ENCODE measurements around the gene KCNF1. TPM values are rescaled to one million over a fixed set of nuclear protein-coding genes. Genes with fewer than 3 reads are reported as not detected.

KCNF1 gene
- total and polyA plus RNA-seq, 4 donors: 0.09 TPM; not detected in 3

DNA sequence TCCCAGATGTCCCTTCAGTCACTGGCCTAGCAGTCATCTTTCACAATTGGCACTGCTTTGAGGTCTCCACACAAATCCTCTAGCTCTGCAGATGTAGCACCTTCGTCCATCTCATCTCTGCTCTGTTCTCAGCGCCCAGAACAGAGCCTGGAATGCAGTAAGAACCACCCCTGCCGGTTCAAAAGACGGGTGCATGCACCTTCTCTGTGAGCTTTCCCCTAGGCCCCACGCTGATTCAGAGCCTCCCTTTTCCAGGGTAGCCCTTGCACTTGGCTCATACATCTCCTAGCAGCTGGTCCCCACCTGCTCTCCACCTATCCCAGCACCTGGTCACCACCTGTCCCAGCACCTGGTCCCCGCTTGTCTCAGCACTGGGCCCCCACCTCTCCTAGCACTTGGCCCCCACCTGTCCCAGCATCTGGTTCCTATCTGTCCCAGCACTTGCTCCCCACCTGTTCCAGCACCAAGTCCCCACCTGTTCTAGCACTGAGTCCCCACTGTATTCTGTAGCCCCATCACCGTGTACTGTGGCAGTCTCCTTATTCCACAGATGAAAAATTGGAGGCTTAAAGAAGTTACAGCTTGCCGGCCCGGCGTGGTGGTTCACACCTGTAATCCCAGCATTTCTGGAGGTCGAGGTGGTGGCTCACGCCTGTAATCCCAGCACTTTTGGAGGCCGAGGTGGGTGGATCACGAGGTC is 4.7 kb upstream of the KCNF1 start:
- no peak overlapping the region for H3K9ac ChIP-seq (ENCODE audit: low read depth in 1 of 2, low read length in 2 of 2)
- no peak for DNase-seq (ENCODE audit: low spot score)
- peaks cover 0 to 3% (median 0%) of the 10 kb centered on the region in 4 donors for H3K9me3 ChIP-seq (ENCODE audit: control insufficient read depth in 4 of 4, low read length in 3 of 4)
- no peak for TF ChIP-seq YY1 (IDR thresholded peaks at IDR 0.05)
- TF ChIP-seq, protein P1, sequence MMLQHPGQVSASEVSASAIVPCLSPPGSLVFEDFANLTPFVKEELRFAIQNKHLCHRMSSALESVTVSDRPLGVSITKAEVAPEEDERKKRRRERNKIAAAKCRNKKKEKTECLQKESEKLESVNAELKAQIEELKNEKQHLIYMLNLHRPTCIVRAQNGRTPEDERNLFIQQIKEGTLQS (IDR thresholded peaks at IDR 0.05): no peak
- TF ChIP-seq JUND (IDR thresholded peaks at IDR 0.05): no peak
- TF ChIP-seq HNF4G (IDR thresholded peaks at IDR 0.05): no peak
- no peak for TF ChIP-seq GABPA (IDR thresholded peaks at IDR 0.05 in 1 of 2, conservative IDR thresholded peaks at IDR 0.05 in 1 of 2)
- TF ChIP-seq, protein P2, sequence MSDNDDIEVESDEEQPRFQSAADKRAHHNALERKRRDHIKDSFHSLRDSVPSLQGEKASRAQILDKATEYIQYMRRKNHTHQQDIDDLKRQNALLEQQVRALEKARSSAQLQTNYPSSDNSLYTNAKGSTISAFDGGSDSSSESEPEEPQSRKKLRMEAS (IDR thresholded peaks at IDR 0.05): no peak
- TF ChIP-seq, protein P3, sequence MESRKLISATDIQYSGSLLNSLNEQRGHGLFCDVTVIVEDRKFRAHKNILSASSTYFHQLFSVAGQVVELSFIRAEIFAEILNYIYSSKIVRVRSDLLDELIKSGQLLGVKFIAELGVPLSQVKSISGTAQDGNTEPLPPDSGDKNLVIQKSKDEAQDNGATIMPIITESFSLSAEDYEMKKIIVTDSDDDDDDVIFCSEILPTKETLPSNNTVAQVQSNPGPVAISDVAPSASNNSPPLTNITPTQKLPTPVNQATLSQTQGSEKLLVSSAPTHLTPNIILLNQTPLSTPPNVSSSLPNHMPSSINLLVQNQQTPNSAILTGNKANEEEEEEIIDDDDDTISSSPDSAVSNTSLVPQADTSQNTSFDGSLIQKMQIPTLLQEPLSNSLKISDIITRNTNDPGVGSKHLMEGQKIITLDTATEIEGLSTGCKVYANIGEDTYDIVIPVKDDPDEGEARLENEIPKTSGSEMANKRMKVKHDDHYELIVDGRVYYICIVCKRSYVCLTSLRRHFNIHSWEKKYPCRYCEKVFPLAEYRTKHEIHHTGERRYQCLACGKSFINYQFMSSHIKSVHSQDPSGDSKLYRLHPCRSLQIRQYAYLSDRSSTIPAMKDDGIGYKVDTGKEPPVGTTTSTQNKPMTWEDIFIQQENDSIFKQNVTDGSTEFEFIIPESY (IDR thresholded peaks at IDR 0.05): no peak
- TF ChIP-seq RAD21 (IDR thresholded peaks at IDR 0.05): no peak
- no peak for TF ChIP-seq RXRA (IDR thresholded peaks at IDR 0.05)
- no peak for TF ChIP-seq HNF4A (conservative IDR thresholded peaks at IDR 0.05)
- TF ChIP-seq NR2F2 (IDR thresholded peaks at IDR 0.05): no peak
- TF ChIP-seq, protein P4, sequence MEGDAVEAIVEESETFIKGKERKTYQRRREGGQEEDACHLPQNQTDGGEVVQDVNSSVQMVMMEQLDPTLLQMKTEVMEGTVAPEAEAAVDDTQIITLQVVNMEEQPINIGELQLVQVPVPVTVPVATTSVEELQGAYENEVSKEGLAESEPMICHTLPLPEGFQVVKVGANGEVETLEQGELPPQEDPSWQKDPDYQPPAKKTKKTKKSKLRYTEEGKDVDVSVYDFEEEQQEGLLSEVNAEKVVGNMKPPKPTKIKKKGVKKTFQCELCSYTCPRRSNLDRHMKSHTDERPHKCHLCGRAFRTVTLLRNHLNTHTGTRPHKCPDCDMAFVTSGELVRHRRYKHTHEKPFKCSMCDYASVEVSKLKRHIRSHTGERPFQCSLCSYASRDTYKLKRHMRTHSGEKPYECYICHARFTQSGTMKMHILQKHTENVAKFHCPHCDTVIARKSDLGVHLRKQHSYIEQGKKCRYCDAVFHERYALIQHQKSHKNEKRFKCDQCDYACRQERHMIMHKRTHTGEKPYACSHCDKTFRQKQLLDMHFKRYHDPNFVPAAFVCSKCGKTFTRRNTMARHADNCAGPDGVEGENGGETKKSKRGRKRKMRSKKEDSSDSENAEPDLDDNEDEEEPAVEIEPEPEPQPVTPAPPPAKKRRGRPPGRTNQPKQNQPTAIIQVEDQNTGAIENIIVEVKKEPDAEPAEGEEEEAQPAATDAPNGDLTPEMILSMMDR (IDR thresholded peaks at IDR 0.05; ENCODE audit: low read depth, low read length, missing input control): no peak
- TF ChIP-seq EGR1 (IDR thresholded peaks at IDR 0.05; ENCODE audit: low read depth in 2 of 2): no peak
- TF ChIP-seq, protein P5, sequence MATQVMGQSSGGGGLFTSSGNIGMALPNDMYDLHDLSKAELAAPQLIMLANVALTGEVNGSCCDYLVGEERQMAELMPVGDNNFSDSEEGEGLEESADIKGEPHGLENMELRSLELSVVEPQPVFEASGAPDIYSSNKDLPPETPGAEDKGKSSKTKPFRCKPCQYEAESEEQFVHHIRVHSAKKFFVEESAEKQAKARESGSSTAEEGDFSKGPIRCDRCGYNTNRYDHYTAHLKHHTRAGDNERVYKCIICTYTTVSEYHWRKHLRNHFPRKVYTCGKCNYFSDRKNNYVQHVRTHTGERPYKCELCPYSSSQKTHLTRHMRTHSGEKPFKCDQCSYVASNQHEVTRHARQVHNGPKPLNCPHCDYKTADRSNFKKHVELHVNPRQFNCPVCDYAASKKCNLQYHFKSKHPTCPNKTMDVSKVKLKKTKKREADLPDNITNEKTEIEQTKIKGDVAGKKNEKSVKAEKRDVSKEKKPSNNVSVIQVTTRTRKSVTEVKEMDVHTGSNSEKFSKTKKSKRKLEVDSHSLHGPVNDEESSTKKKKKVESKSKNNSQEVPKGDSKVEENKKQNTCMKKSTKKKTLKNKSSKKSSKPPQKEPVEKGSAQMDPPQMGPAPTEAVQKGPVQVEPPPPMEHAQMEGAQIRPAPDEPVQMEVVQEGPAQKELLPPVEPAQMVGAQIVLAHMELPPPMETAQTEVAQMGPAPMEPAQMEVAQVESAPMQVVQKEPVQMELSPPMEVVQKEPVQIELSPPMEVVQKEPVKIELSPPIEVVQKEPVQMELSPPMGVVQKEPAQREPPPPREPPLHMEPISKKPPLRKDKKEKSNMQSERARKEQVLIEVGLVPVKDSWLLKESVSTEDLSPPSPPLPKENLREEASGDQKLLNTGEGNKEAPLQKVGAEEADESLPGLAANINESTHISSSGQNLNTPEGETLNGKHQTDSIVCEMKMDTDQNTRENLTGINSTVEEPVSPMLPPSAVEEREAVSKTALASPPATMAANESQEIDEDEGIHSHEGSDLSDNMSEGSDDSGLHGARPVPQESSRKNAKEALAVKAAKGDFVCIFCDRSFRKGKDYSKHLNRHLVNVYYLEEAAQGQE (IDR thresholded peaks at IDR 0.05): no peak
- no peaks in the 10 kb centered on the region for H3K36me3 ChIP-seq (ENCODE audit: control insufficient read depth in 4 of 4, insufficient read depth in 3 of 4, low read depth in 1 of 4, low read length in 3 of 4)
- H3K4me1 ChIP-seq (ENCODE audit: control insufficient read depth in 4 of 4, insufficient read depth in 4 of 4, low read length in 3 of 4): peaks cover 0 to 7% (median 2%) of the 10 kb centered on the region in 4 donors
- no peak overlapping the region for H3K27ac ChIP-seq (ENCODE audit: low read depth in 1 of 2, low read length in 2 of 2)
- no peak overlapping the region for H3K4me3 ChIP-seq (ENCODE audit: low read depth in 1 of 3, low read length in 3 of 3)
- H3K27me3 ChIP-seq (ENCODE audit: control insufficient read depth in 4 of 4, insufficient read depth in 4 of 4, low read length in 3 of 4): peaks cover 0 to 8% (median 2%) of the 10 kb centered on the region in 4 donors
- 92% methylated on average over 14 of the region's 14 CpGs for WGBS
